COLO829 (cell line): ENCODE data around the gene TPRG1L.
A peak's percentile ranks its signal among the peaks of the same experiment; 100 is the strongest.

Experiments
- DNase-seq: peaks from one replicate; pipeline ENCODE4 v3.0.0; 2012; ENCODE audit warnings: low spot score

TPRG1L gene

GRCh38 chr1:3645247-3645646, 20.4 kb downstream of the TPRG1L start:
- DNase-seq: no peak

- DNase-seq: no peak
These were observed 21.0 kb downstream of the TPRG1L start for GRCh38 chr1:3645666-3646355.

GRCh38 chr1:3646596-3646995, 21.8 kb downstream of the TPRG1L start:
- no peak for DNase-seq

GRCh38 chr1:3649342-3650247, 24.8 kb downstream of the TPRG1L start, which contains the start of gene WRAP73:
WRAP73 (minus strand) TSS chr1:3650103; CDS start chr1:3649999, 104 bp downstream.
- DNase-seq: peak; percentile 83

GRCh38 chr1:3650248-3651025, 25.6 kb downstream of the TPRG1L start:
- DNase-seq: no peak

GRCh38 chr1:3651026-3651929, 26.5 kb downstream of the TPRG1L start:
- DNase-seq: no peak

- peak; percentile 43 for DNase-seq
These were observed 27.2 kb downstream of the TPRG1L start, which contains the start of gene TP73 for GRCh38 chr1:3651930-3652547. TP73 (plus strand) TSS chr1:3652516; CDS start chr1:3682366, 29,850 bp downstream.

GRCh38 chr1:3652548-3653285, 27.9 kb downstream of the TPRG1L start:
- no peak for DNase-seq

- no peak for DNase-seq
These were observed 28.4 kb downstream of the TPRG1L start for GRCh38 chr1:3653286-3653618.

- no peak for DNase-seq
These were observed 29.9 kb downstream of the TPRG1L start for GRCh38 chr1:3654549-3655281.

GRCh38 chr1:3656450-3657095, 31.8 kb downstream of the TPRG1L start:
- DNase-seq: no peak

GRCh38 chr1:3657096-3657475, 32.3 kb downstream of the TPRG1L start:
- no peak for DNase-seq

- DNase-seq: no peak
These were observed 32.9 kb downstream of the TPRG1L start for GRCh38 chr1:3657578-3658230.

GRCh38 chr1:3658231-3658615, 33.4 kb downstream of the TPRG1L start:
- no peak for DNase-seq

GRCh38 chr1:3659093-3659492, 34.3 kb downstream of the TPRG1L start:
- DNase-seq: no peak

GRCh38 chr1:3660704-3661103, 35.9 kb downstream of the TPRG1L start:
- DNase-seq: no peak

- no peak for DNase-seq
These were observed 36.8 kb downstream of the TPRG1L start for GRCh38 chr1:3661631-3662030.

GRCh38 chr1:3662080-3662671, 37.4 kb downstream of the TPRG1L start:
- no peak for DNase-seq
